ENCODE measurements around the gene NUTF2. TPM values are rescaled to one million over a fixed set of nuclear protein-coding genes. Genes with fewer than 3 reads are reported as not detected.
A peak's percentile ranks its signal among the peaks of the same experiment; 100 is the strongest.

NUTF2 gene
- total RNA-seq, 1 experiment from 2014 or later = 200 TPM

DNA sequence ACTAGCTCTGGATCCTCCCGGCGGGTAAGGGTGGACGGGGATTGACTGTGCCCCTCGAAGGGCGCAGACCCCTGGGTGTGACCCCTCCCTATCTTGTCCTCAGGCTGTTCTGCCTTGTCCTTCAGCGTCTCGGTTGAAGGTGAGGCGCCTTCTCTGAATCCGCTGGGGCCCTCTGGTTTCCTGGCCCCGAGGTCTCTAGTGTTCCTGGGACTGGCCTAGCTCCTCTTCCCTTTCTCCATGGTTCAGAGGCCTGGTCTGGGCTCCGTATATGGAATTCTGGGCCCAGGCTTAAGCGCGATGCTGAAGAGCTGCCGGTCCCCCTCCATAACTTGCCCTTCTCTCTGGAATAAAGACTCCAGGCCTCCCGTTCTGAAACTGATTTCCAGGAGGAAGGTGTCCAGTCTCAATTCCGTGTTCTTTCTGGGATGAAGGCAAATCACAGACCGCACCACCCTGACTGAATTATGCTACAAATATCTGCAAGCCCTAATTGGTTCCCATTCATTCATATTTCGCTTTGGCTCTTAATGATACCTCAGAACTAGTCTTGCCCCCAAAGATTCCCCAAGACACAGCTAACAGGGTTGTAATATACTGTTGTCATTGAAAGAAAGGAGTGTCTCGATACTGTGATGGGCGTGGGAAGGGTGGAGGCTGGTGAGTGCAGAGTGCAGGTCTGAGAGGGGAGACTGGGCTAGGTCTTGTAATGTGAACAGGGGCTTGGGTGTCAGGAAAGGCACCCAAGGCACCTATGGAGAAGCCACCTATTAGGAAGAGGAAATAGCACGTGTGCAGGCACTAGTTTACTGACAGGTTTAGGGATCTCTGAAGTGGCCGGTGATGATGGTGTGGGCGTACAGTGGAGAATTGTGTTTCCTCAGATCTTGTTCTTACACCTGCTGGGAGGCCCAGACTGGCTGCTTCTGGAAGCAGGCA is 27.0 kb downstream of the NUTF2 start:
- Mint-ChIP-seq H3K27ac (peak overlapping the region; percentile 84; the same call in 1 of the 2 replicates), H3K9me3 (no peaks in the 10 kb centered on the region), H3K4me1 (peaks cover 15% of the 10 kb centered on the region), H3K4me3 (peak overlapping the region; percentile 92), H3K27me3 (ENCODE audit: low read depth) (no peaks in the 10 kb centered on the region), H3K36me3 (peaks cover 35% of the 10 kb centered on the region)
- CTCF ChIA-PET = interaction anchor here (0.8 to 3.2 kb wide), 9 partner anchors 11 to 352 kb away, joined by 3 to 29 read pairs (median 4); partner anchors contain the start of gene NRN1L
- POLR2A ChIA-PET = no interaction called here
- ATAC-seq = peak; percentile 44
- DNase-seq (ENCODE audit: low spot score) = no peak
- TF ChIP-seq ZNF532 (CRISPR knock-in tag; IDR thresholded peaks at IDR 0.05; ENCODE audit: borderline replicate concordance) = no peak
- no peak for TF ChIP-seq ZNF219 (CRISPR knock-in tag; IDR thresholded peaks at IDR 0.05; ENCODE audit: borderline replicate concordance)
- TF ChIP-seq CDX4 (CRISPR knock-in tag; IDR thresholded peaks at IDR 0.05; ENCODE audit: borderline replicate concordance) = no peak
- no peak for TF ChIP-seq PREB (CRISPR knock-in tag; IDR thresholded peaks at IDR 0.05; ENCODE audit: borderline replicate concordance)
- no peak for TF ChIP-seq ZNF232 (CRISPR knock-in tag; IDR thresholded peaks at IDR 0.05)
- TF ChIP-seq, protein P1, sequence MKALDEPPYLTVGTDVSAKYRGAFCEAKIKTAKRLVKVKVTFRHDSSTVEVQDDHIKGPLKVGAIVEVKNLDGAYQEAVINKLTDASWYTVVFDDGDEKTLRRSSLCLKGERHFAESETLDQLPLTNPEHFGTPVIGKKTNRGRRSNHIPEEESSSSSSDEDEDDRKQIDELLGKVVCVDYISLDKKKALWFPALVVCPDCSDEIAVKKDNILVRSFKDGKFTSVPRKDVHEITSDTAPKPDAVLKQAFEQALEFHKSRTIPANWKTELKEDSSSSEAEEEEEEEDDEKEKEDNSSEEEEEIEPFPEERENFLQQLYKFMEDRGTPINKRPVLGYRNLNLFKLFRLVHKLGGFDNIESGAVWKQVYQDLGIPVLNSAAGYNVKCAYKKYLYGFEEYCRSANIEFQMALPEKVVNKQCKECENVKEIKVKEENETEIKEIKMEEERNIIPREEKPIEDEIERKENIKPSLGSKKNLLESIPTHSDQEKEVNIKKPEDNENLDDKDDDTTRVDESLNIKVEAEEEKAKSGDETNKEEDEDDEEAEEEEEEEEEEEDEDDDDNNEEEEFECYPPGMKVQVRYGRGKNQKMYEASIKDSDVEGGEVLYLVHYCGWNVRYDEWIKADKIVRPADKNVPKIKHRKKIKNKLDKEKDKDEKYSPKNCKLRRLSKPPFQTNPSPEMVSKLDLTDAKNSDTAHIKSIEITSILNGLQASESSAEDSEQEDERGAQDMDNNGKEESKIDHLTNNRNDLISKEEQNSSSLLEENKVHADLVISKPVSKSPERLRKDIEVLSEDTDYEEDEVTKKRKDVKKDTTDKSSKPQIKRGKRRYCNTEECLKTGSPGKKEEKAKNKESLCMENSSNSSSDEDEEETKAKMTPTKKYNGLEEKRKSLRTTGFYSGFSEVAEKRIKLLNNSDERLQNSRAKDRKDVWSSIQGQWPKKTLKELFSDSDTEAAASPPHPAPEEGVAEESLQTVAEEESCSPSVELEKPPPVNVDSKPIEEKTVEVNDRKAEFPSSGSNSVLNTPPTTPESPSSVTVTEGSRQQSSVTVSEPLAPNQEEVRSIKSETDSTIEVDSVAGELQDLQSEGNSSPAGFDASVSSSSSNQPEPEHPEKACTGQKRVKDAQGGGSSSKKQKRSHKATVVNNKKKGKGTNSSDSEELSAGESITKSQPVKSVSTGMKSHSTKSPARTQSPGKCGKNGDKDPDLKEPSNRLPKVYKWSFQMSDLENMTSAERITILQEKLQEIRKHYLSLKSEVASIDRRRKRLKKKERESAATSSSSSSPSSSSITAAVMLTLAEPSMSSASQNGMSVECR (CRISPR knock-in tag; IDR thresholded peaks at IDR 0.05; ENCODE audit: borderline replicate concordance) = no peak
- TF ChIP-seq NR2C2 (CRISPR knock-in tag; IDR thresholded peaks at IDR 0.05) = no peak
- TF ChIP-seq, protein P2, sequence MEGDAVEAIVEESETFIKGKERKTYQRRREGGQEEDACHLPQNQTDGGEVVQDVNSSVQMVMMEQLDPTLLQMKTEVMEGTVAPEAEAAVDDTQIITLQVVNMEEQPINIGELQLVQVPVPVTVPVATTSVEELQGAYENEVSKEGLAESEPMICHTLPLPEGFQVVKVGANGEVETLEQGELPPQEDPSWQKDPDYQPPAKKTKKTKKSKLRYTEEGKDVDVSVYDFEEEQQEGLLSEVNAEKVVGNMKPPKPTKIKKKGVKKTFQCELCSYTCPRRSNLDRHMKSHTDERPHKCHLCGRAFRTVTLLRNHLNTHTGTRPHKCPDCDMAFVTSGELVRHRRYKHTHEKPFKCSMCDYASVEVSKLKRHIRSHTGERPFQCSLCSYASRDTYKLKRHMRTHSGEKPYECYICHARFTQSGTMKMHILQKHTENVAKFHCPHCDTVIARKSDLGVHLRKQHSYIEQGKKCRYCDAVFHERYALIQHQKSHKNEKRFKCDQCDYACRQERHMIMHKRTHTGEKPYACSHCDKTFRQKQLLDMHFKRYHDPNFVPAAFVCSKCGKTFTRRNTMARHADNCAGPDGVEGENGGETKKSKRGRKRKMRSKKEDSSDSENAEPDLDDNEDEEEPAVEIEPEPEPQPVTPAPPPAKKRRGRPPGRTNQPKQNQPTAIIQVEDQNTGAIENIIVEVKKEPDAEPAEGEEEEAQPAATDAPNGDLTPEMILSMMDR (IDR thresholded peaks at IDR 0.05) = no peak
- TF ChIP-seq, protein P3, sequence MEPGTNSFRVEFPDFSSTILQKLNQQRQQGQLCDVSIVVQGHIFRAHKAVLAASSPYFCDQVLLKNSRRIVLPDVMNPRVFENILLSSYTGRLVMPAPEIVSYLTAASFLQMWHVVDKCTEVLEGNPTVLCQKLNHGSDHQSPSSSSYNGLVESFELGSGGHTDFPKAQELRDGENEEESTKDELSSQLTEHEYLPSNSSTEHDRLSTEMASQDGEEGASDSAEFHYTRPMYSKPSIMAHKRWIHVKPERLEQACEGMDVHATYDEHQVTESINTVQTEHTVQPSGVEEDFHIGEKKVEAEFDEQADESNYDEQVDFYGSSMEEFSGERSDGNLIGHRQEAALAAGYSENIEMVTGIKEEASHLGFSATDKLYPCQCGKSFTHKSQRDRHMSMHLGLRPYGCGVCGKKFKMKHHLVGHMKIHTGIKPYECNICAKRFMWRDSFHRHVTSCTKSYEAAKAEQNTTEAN (CRISPR knock-in tag; IDR thresholded peaks at IDR 0.05) = no peak
- no peak for TF ChIP-seq ZNF416 (CRISPR knock-in tag; IDR thresholded peaks at IDR 0.05)
- no peak for TF ChIP-seq MXD4 (CRISPR knock-in tag; IDR thresholded peaks at IDR 0.05; ENCODE audit: borderline replicate concordance)
- no peak for TF ChIP-seq KAT7 (CRISPR knock-in tag; IDR thresholded peaks at IDR 0.05; ENCODE audit: borderline replicate concordance)
- no peak for TF ChIP-seq JAZF1 (CRISPR knock-in tag; IDR thresholded peaks at IDR 0.05)
- TF ChIP-seq PRDM15 (CRISPR knock-in tag; IDR thresholded peaks at IDR 0.05) = no peak

All from WTC11 (cell line).